Right lung (tissue), 5 donors: ENCODE results near the gene NUDT16. TPM values are rescaled to one million over a fixed set of nuclear protein-coding genes. Genes with fewer than 3 reads are reported as not detected.

Source experiments
- DNase-seq, 2 donors: peaks; one replicate each; pipeline ENCODE4 v3.0.0-alpha.2; 2013
- polyA plus RNA-seq, 5 donors: library from polyadenylated mRNA; unstranded; fragments of 120-200 nt; gene quantifications; one replicate each; pipeline versions ENCODE4 v1.2.1 to v1.2.3, GENCODE V29; 2013; ENCODE audit warnings: inconsistent platforms in 1 of 5, low replicate concordance in 1 of 5; ENCODE audit not compliant: insufficient read length in 5 of 5, insufficient read depth in 1 of 5

The NUDT16 gene
- polyA plus RNA-seq, 5 donors = 25.1 to 32.5 (median 28.2) TPM

DNA sequence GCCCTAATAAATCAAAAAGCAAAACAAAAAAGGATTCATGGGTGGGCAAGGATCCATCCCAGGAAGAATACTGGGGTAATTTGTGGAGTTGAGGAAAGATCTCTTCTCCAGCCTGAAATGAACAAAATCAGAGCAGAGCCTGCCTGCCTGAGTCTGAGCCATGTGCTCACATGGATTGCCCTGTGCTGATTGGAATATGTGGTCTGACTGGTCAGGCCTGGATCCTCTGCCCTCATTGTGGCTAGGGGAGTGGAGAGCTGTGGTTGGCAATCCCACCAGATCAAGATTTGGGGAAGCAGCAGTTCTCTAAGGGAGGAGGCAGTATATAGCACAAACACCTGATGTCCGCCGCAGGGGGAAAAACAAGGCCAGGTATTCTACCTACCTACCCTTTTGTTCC is 6.8 kb upstream of the NUDT16 start:
- DNase-seq = no peak

DNA sequence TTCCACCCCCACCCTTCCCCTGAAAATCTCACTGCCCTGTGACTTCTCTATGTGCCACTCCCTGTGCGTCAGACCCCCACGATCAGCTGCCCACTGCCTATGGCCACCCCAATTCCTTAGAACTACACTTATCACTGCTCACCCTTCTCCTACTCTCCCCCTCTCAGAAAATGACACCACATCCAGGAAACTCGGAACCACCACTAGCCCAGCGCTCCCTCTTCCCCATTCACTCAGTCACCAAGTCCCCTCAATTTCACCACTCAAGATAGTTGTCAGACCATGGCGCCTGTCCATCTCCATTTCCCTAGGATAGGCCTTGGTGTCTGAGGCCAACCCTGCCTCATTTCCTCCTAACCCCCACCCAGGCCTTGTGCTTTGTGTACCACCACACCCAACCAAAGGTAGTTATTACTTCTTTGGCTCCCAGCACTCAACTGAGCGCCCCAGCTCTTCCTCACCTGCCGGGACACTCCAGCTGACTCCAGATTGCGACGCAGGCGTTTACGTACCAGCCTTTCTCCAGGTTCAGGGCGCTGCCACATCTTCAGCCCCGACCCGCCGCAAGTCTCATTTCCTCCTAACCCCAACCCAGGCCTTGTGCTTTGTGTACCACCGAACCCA is 641 bp upstream of the NUDT16 start:
- DNase-seq = peak in 1 of 2 donors; percentile 17

DNA sequence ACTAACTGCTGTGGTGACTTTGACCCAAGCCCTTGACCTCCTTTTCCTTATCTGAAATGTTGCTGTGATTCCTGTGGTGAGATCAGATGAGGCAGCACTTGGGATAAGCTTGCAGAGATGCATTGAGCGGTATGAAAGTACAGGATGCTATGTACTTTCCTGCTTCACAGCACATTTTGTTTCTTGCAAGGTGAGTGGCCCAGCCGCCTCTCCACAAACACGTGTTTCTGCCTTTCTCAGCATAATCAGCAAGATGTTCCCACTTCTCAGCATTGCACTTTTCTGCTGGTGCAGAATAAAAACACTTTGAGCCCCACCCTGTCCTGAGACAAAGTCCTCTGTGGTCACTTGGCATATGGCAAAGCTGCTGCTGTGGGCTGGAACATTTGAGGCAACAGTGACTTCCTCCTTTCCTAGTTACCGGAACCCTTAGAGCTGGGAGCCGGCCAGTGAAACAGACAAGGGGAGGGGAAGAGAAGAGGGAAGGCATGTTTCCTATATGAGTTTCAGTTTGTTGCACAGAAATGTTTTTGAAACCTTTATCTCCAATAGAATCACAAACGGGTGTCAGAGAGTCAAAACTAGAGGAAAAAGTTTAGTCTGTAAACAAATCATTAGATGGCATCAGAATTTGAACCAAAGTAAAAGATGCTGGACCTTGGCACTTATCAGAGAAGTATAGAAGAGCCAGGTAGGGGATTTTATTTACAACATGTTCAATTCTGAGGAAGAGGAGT is 5.0 kb downstream of the NUDT16 start:
- peak in 1 of 2 donors; percentile 2 for DNase-seq

DNA sequence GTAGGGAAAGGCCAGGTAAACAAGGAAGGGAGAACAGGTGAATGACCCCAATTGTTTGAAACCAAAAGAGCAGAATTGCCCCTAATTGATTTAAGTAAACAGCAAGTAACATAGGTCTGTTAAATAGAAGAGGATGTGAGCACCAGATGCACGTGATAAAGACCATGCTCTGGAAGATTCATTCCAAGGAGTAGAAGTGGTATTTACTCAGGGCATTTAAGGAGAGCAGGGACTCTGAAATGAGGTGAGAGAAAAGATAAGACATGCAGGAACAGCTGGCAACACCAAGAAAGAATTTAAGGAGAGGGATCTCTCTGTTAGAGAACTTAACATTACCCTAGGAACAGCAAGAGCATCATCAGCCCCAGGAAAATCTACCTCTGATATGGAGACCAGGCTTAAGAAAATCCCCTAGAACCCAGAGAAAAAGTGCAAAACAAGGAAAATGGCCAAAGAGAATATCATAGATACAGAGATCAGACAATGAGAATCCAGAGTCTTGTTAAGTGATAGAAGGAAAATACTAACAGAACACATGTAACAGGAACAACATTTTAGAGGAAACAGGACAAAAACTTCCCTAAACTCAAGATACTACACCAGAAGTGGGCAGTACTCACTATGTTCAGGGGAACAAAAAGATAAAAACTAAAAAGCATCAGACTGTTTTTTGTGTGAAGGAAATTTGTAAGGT is 6.4 kb downstream of the NUDT16 start:
- DNase-seq = no peak

DNA sequence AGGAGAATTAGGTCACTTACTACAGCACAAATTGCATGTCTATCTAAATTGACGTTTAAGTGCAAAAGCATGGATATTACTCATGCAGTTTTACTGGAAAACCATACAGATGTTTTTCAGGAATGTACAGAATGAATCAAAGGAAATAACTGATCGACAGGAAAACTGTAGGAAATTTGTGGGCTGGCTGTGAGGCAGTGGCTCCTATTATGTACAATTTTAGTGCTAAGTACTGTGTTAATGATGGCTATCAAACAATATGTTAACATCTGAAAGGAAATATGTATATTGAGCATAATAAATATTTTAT is 6.9 kb downstream of the NUDT16 start:
- no peak for DNase-seq

DNA sequence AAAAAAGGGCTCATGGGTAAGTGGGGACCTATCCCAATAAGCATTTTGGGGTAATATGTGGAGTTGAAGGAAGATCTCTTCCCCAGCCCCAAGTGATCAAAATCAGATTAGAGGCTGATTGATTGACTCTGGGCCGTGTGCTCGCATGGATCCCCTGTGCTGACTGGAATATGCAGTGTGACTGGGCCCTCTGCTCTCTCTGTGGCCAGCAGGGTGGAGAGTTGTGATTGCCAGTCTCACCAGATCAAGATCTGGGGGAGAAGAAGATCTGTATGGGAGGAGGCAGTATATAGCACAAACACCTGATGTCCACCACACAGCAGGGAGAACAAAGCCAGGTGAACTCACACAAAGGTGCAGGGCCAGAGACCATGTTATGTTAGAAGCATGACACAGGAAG is 8.8 kb downstream of the NUDT16 start:
- no peak for DNase-seq

DNA sequence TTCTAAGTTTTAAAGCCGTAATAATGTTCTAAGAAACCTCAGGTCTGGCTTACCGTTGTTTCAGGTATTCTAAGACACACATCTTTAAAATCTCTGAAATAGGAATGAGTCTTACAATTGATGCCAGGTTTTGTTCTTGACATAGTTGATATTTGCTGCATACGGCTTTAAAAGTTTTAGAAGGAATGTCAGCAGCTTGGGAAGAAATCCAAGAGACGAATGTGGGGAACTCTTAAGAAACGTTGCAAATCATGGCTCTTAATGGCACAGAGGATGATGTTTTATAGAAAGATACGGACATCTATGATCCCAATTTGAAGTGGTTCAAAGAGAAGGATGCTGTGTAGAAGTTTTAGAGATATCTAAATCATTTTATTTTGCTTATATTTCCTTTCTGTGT is 11.5 kb downstream of the NUDT16 start:
- DNase-seq = no peak

DNA sequence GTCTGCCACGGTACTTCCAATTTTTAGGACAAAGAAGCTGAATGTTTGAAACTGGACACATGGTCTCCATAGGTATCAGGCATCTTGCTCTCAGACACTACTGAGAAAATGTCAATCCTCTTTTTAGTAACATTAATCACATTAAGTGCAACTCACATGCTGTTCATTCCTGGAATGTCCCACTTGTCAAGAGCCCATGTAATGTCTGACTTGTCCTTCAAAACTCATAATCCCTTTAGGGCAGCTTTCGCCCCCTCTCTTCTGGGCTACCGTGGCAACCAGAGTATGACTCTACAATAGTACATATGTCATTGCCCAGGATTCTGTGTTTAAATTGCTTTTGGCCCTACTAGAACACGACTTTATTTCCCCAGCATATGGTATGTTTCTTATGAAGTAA is 12.3 kb downstream of the NUDT16 start:
- no peak for DNase-seq

DNA sequence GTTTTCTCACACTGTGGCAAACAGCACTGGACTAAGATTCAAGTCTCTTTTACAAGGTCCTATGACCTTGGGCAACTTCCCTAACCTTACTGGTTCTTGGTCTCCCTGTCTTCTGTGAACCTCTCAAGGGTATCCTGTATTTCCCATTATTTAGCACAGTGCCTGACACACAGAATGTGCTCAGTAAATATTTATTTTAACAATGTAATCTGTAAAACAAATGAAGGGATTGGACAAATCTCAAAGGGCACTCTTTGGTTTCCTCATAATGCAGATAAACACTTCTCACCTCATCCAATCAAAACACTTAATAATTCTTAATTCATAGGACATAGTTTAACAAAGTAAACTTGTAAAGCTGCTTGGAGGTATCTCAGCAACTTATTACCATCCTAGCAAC is 12.8 kb downstream of the NUDT16 start:
- DNase-seq = no peak

DNA sequence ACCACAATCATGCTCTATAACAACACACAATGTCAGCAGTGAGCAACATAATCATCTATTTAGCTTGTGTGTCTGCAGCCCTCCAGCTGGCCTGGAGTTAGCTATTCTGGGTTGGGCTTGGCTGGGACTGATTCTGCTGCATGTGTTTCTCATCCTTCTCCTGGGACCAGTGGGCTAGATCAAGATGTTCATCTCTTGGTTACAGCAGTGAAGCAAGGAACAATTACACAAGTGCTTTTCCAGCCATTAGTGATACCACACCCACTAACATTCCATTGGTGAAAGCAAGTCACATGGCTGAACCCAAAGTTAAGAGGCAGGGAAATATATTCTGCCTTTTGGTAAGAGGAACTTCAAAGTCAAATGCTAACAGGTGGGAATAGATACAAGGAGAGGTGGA is 14.6 kb downstream of the NUDT16 start:
- DNase-seq = no peak

DNA sequence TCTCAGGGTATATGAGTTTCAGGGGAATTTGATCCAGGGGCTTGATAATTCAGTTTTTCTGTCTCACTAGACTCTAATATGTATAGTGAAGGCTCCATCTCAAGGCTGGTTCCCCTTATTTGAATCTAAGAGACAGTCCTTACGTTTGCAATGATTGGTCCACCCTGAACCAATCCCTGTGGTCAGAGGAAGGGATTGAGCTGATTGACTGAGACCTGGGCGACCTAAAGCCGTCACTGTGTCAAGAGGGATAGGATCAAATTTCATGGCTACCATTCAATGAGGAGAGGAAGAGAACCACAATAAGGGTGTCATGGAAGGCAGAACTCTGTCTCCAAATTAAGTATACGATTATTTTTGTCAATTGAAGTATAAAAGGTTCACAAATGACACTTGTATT is 16.3 kb downstream of the NUDT16 start:
- no peak for DNase-seq

DNA sequence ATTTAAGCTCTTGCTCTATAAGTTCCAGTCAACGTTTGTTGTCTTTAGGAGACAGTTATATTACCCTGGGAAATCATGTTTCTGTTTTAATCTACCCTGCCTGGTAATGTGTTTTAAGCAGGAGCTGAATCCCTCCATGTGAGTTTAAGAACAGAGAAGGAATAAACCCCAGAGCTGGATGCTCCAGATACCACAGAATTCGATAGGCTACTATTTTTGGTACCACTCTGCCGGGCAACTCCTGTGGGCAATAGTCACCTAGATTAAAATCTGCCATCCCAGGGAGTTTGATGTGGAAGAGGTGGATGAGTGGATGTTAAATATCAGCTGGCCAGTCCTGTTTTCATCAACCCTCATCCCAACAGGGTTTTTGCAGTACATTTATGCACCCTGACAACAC is 20.4 kb downstream of the NUDT16 start:
- no peak for DNase-seq

DNA sequence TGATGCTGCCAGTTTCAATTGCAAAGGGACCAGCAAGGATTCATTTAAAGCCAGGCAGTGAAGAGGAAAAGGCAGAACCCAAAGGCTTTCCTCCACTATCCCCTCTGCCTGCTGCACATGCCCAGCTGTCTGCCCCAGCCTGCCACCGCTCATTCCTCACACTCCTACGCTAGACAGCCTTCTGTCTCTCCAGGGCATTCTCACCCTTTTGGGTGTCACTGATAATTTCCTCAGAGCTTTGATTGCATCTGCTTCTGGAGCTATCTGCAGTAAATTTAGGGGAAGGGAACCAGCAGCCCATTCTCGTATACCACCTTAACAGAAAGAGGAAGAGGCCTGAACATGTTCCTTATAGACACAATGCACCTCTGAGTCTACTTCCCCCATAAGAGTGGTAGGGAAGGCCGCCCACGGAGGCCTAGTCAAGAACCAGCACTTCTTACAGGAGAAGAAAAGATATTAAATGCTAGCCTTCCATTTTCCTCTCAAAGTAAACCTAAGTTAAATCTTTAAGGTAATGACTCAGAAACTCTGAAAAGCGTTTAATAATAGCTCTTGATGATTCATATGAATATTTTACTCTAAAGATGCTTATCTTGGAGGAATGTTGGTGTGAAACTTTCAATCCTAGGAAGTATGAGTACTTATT is 20.9 kb downstream of the NUDT16 start:
- no peak for DNase-seq

DNA sequence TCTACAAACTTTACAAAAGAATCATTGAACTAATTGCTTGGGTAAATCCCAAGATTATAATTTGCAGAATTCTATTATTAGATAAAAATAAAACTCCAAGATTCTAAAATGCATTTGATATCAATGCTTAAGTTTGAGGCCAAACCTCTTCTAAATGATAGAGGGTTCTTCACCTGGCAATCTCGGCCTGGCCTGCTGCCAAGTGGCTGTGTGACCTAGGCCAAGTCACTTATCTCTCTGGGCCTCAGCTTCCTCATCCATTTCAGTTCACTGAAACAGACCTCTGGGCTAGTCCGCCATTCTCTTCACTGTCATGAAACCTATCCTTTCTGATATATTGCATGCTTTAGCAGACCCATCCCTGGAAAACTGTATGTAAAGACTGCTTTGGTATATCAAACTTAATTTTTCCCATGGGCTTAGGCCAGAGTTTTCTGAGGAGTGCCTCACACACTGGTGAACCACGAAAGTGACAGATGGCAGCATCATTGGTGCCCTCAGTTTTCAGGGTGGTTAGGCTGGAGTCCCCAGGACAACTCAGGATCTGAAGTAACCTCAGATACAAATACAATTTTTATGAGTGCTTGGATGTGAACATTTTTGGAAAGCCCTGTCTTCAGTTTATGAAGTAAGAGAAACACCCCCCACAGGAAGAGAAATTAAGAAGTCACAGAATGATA is 21.8 kb downstream of the NUDT16 start:
- DNase-seq = no peak

DNA sequence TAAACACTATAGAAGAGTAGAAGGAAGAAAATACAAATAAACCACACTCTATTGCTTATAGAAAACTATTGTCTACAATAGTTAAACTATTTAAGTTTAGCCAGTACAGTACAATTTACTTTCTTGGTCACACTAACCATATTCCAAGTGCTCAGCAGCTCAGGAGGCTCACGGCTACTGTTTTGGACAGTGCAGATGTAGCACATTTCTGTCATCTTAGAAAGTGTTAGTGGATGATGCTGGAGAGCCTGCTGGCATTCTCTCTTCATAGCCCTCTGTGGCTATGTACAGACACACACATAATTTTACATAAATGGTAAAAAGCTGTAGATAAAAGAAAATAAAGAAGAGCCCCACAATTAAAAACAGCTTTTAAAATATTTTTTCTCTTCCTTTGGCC is 23.8 kb downstream of the NUDT16 start:
- DNase-seq = no peak

DNA sequence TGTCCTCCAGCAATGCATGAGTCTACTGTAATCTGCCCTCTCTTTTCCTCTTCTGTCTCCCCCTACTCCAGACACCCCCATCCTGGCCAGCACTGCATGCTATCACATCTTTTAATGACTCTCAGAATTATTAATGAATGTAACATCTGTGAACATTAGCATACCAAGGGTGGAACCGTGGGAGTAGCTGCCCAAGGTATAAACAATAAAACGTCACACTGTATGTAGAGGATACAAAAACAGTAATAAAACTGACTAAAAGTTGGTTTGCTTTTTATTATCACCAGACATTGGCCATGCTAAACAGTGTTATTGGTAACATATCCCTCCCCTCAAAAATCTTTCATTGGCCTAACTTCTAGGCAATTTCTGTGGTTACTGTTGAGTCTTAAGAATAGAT is 24.7 kb downstream of the NUDT16 start:
- no peak for DNase-seq

DNA sequence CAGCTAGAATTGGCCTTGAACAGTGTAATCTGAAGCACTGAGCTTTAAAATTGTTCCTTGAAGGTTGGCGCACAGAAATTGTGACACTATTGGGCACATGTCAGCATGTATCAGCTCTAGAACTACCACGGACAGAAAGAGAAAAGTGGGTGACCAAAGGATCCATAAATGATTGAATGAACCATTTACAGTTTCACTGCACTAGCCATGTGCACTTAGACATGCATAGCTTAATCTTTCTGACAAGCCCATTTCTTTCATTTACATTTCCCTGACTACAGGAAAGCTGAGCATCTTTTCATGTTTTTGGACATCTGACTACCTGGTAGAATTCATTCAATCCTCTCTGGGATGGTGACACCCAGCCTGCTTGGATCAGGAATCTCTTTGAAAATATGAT is 36.2 kb downstream of the NUDT16 start:
- no peak for DNase-seq

DNA sequence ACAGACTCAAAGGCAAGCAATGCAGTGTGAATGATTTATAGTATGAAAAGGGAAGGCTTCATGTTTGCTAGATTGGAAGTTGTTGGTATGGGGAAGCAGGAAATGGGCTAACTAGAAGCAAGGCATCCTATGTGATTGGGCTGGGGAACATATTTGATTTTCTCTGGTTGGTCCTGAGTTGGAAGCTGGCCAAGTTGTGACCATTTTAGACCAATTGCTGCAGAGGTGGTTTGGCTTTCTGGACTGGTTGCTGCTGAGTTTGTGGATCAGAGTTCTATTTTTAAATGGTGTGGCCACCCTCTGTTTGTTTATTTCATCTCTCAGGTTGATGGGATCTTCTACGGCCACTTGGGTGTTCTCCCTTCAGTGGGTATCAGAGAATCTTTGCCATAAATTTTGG is 39.7 kb downstream of the NUDT16 start:
- DNase-seq = no peak

DNA sequence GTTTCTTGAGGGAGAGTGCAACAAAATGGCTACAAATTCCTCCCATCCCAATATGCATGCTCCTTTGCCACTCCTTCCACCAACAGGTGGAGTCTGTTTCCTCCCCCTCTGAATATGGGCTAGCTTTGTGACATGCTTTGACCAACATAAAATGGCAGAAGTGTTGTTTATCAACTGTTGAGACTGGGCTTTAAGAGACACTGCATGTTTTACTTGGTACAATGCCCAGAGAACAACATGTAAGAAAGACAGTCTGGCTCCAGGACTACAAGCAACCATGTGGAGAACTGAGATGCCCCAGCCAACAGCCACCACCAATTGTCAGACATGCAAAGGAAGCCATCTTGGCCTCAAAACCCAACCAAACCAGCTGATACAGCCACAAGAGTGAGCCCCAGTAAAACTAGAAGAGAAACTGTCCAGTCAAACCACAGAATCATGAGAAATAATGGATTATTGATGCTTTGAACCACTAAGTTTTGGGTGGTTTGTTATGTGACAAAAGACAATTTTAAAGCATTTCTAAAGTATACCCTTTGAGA is 40.5 kb downstream of the NUDT16 start:
- DNase-seq = no peak

DNA sequence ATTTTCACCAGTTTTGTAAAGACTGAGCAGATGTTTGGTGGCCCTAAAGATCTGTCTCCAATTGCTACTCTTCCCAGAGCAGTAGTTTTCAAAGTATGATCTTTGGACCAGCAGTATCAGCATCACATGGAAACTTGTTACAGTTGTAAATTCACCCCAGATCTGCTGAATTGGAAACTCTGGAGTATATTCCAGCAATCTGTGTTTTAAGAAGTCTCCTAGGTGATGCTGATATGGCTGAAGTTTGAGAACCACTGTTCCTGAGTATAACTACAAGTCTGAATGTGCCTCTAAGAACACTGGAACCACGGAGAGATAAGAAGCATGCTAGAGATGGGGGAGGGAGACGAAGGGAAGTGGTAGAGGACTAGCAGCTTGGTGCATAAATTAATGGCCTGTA is 45.7 kb downstream of the NUDT16 start:
- no peak for DNase-seq

DNA sequence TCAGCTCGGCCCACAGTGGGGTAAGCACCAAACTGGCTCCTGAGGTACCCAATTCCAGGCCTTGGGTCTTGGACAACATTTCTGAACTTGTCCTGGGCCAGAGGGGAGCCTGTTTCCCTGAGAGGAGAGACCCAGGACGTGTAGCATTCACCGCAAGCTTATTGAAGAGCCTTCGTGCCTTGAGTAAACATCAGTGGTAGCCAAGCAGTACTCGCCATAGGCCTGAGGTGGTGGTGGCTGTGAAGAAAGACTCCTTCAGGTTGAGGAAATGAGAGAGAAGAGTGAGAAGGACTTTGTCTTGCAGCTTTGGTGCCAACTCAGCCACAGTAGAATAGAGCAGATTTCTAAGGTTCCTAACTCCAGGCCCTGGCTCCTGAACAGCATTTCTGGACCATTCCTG is 50.2 kb downstream of the NUDT16 start:
- no peak for DNase-seq

DNA sequence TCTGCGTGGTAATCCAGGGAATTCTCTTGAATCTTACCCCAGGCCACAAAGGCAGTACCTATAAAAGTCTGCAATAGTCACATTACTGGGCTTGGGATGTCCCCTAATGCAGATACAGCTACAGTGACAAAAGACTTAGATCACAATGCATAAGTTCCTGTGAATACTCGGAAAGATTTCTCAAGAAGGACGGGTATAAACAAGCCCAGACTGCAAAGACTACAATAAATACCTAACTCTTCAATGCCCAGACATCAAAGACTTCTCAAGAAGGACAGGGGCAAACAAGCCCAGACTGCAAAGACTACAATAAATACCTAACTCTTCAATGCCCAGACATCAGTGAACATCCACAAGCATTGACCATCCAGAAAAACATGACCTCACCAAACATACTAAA is 50.9 kb downstream of the NUDT16 start:
- no peak for DNase-seq
